Measurements from ENCODE around the gene CEBPB.

- TF ChIP-seq TAF1 (IDR thresholded peaks at IDR 0.05; ENCODE audit: borderline replicate concordance, insufficient read depth, low read length) (no peak), POLR2AphosphoS5 (IDR thresholded peaks at IDR 0.05; ENCODE audit: low read depth, low read length) (no peak)
Observed at GRCh38 chr20:50198716-50199115, 8.1 kb downstream of the CEBPB start.
